Measurements from ENCODE around the gene MAPT.

DNA sequence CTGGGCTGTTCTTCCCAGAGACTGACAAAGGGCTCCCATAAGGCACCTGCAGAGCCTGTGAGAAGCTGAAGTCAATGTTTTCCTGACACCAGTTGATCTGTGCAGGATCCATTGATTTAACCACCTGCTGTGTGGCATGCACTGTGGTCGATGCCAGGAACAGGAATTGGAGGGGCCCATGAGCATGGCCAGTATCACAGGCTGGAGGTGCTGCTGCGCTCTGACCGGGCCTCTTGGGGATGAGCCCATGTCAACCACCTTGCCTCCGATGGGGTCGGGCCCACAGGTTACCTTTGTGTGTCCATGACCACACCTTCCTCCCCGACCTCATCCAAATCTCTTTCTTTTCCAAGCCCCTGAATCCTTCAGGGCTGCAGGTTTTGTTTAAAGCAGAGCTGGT lies 86.5 kb downstream of the MAPT start:
- no peak for TF ChIP-seq EP300 (IDR thresholded peaks at IDR 0.05; ENCODE audit: borderline replicate concordance)
- TF ChIP-seq ZBTB7A (IDR thresholded peaks at IDR 0.05; ENCODE audit: low read depth): no peak
- no peak for TF ChIP-seq EGR1 (IDR thresholded peaks at IDR 0.05)
- TF ChIP-seq TAF1 (IDR thresholded peaks at IDR 0.05; ENCODE audit: low read depth): no peak
- no peak for TF ChIP-seq RAD21 (IDR thresholded peaks at IDR 0.05; ENCODE audit: low read depth)
- TF ChIP-seq, protein P1, sequence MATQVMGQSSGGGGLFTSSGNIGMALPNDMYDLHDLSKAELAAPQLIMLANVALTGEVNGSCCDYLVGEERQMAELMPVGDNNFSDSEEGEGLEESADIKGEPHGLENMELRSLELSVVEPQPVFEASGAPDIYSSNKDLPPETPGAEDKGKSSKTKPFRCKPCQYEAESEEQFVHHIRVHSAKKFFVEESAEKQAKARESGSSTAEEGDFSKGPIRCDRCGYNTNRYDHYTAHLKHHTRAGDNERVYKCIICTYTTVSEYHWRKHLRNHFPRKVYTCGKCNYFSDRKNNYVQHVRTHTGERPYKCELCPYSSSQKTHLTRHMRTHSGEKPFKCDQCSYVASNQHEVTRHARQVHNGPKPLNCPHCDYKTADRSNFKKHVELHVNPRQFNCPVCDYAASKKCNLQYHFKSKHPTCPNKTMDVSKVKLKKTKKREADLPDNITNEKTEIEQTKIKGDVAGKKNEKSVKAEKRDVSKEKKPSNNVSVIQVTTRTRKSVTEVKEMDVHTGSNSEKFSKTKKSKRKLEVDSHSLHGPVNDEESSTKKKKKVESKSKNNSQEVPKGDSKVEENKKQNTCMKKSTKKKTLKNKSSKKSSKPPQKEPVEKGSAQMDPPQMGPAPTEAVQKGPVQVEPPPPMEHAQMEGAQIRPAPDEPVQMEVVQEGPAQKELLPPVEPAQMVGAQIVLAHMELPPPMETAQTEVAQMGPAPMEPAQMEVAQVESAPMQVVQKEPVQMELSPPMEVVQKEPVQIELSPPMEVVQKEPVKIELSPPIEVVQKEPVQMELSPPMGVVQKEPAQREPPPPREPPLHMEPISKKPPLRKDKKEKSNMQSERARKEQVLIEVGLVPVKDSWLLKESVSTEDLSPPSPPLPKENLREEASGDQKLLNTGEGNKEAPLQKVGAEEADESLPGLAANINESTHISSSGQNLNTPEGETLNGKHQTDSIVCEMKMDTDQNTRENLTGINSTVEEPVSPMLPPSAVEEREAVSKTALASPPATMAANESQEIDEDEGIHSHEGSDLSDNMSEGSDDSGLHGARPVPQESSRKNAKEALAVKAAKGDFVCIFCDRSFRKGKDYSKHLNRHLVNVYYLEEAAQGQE (IDR thresholded peaks at IDR 0.05; ENCODE audit: low read depth): no peak
- TF ChIP-seq, protein P2, sequence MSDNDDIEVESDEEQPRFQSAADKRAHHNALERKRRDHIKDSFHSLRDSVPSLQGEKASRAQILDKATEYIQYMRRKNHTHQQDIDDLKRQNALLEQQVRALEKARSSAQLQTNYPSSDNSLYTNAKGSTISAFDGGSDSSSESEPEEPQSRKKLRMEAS (IDR thresholded peaks at IDR 0.05): no peak
- TF ChIP-seq, protein P3, sequence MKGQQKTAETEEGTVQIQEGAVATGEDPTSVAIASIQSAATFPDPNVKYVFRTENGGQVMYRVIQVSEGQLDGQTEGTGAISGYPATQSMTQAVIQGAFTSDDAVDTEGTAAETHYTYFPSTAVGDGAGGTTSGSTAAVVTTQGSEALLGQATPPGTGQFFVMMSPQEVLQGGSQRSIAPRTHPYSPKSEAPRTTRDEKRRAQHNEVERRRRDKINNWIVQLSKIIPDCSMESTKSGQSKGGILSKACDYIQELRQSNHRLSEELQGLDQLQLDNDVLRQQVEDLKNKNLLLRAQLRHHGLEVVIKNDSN (IDR thresholded peaks at IDR 0.05): no peak
- TF ChIP-seq TCF12 (IDR thresholded peaks at IDR 0.05; ENCODE audit: low read depth): no peak
- no peak for TF ChIP-seq CEBPB (IDR thresholded peaks at IDR 0.05)
- no peak for TF ChIP-seq FOXM1 (IDR thresholded peaks at IDR 0.05; ENCODE audit: borderline replicate concordance, low read depth)
- no peak for TF ChIP-seq TEAD4 (IDR thresholded peaks at IDR 0.05)
- TF ChIP-seq YY1 (IDR thresholded peaks at IDR 0.05; ENCODE audit: low read depth): no peak

All from Ishikawa (cell line).